CD4-positive, alpha-beta T cell treated with Interleukin-6 for 4 hours (primary cell): Measurements from ENCODE around the gene MEX3C.

Source experiments
- DNase-seq: peaks from one replicate; pipeline ENCODE4 v3.0.0-alpha.2; 2020; ENCODE audit warnings: mixed read lengths

MEX3C gene

GRCh38 chr18:51197661-51198424, at the start of gene MEX3C:
Gene MEX3C (minus strand): TSS chr18:51197681. CDS start chr18:51197320, 361 bp downstream.
- peak; percentile 99 for DNase-seq

GRCh38 chr18:51241226-51241625, 43.7 kb upstream of the MEX3C start:
- no peak for DNase-seq

- DNase-seq, result no peak
Observed at GRCh38 chr18:51236225-51236624, 38.7 kb upstream of the MEX3C start.

GRCh38 chr18:51235009-51235789, 37.7 kb upstream of the MEX3C start:
- DNase-seq, result no peak

- DNase-seq, result no peak
Observed at GRCh38 chr18:51234117-51235008, 36.9 kb upstream of the MEX3C start.

GRCh38 chr18:51229328-51229727, 31.8 kb upstream of the MEX3C start:
- no peak for DNase-seq

GRCh38 chr18:51227660-51228059, 30.2 kb upstream of the MEX3C start:
- no peak for DNase-seq

GRCh38 chr18:51226587-51227350, 29.3 kb upstream of the MEX3C start:
- DNase-seq, result no peak

- no peak for DNase-seq
Observed at GRCh38 chr18:51226068-51226467, 28.6 kb upstream of the MEX3C start.

- no peak for DNase-seq
Observed at GRCh38 chr18:51212606-51213005, 15.1 kb upstream of the MEX3C start.

- no peak for DNase-seq
Observed at GRCh38 chr18:51211552-51211951, 14.1 kb upstream of the MEX3C start.

GRCh38 chr18:51196811-51197660, 445 bp downstream of the MEX3C start:
- peak; percentile 47 for DNase-seq

GRCh38 chr18:51196118-51196810, 1.2 kb downstream of the MEX3C start:
- DNase-seq, result peak; percentile 54

GRCh38 chr18:51195451-51196117, 1.9 kb downstream of the MEX3C start:
- peak; percentile 31 for DNase-seq

GRCh38 chr18:51195086-51195450, 2.4 kb downstream of the MEX3C start:
- no peak for DNase-seq

- no peak for DNase-seq
Observed at GRCh38 chr18:51194604-51195003, 2.9 kb downstream of the MEX3C start.

- no peak for DNase-seq
Observed at GRCh38 chr18:51193621-51194287, 3.7 kb downstream of the MEX3C start.

GRCh38 chr18:51192696-51193095, 4.8 kb downstream of the MEX3C start:
- no peak for DNase-seq

- DNase-seq, result no peak
Observed at GRCh38 chr18:51192026-51192425, 5.5 kb downstream of the MEX3C start.
